Stomach (tissue), 4 donors: Measurements from ENCODE around the gene DRD1.

Experiments
- CTCF ChIP-seq, 7 experiments: fragments of 450-650 bp in 4 of 7; fragments of 200-600 bp in 3 of 7; sonication (generic) in 3 of 7; IDR thresholded peaks; one replicate each; pipeline ENCODE4 v1.5.1; 2016 to 2019; ENCODE audit warnings: antibody characterized with exemption in 7 of 7, control low read depth in 2 of 7, mild to moderate bottlenecking in 1 of 7
- POLR2A ChIP-seq, 4 donors: fragments of 450-650 bp; IDR thresholded peaks; one replicate each; pipeline ENCODE4 v1.6.1; 2016; ENCODE audit warnings: antibody characterized with exemption in 4 of 4, control low read depth in 2 of 4, mild to moderate bottlenecking in 1 of 4, moderate library complexity in 1 of 4
- POLR2AphosphoS5 ChIP-seq, 3 donors: sonication (generic); formaldehyde crosslinking; IDR thresholded peaks; one replicate each; pipeline ENCODE4 v1.6.1; 2016; ENCODE audit warnings: antibody characterized with exemption in 3 of 3

- TF ChIP-seq POLR2AphosphoS5 (IDR thresholded peaks at IDR 0.05) (no peak), CTCF (IDR thresholded peaks at IDR 0.05) (peak in 2 of 7 experiments; percentile 11 to 24), POLR2A (IDR thresholded peaks at IDR 0.05) (no peak)
Measured at GRCh38 chr5:175460126-175460525, 16.1 kb upstream of the DRD1 start.
